OCI-LY7 (cell line): ENCODE results near the gene TMEM238L. TPM values are rescaled to one million over a fixed set of nuclear protein-coding genes. Genes with fewer than 3 reads are reported as not detected.

ENCODE experiments used
- BruUV-seq: library from RNA; stranded (reverse); fragments of 400-500 nt; replicated peaks from 2 replicates; lab custom pipeline; 2021; lab: Mats Ljungman, UMichigan
- CTCF ChIA-PET: fragments of 300-600 bp; sonication (Branson Sonifier 250); formaldehyde crosslinking; loops from one replicate; lab custom pipeline; 2022; ENCODE audit warnings: antibody characterized with exemption; ENCODE audit not compliant: unreplicated experiment; lab: Charles Lee
- POLR2A ChIA-PET: fragments of 300-600 bp; sonication (Branson Sonifier 250); formaldehyde crosslinking; loops from one replicate; lab custom pipeline; 2022; ENCODE audit warnings: antibody characterized with exemption; lab: Charles Lee
- DNase-seq: peaks from one replicate; pipeline ENCODE4 v3.0.0-alpha.2; 2015; ENCODE audit warnings: low spot score
- H2AFZ ChIP-seq: fragments of 200-600 bp; sonication (generic), shearing (Covaris generic); 2 replicates; pipeline ENCODE4 v1.6.1; 2014; ENCODE audit warnings: mild to moderate bottlenecking, antibody characterized with exemption, low read length, moderate library complexity
- H3K27ac ChIP-seq: fragments of 200-600 bp; sonication (generic); 2 replicates; pipeline ENCODE4 v1.5.1; 2014; ENCODE audit warnings: mixed run types, low read depth, mild to moderate bottlenecking, moderate library complexity, low read length, inconsistent platforms; ENCODE audit not compliant: poor library complexity, severe bottlenecking
- H3K36me3 ChIP-seq: fragments of 200-600 bp; sonication (generic); 2 replicates; pipeline ENCODE4 v1.6.1; 2014; ENCODE audit warnings: mild to moderate bottlenecking, antibody characterized with exemption, low read length, moderate library complexity, mixed read lengths; ENCODE audit not compliant: insufficient read depth
- H3K4me1 ChIP-seq: fragments of 200-600 bp; sonication (generic); 2 replicates; pipeline ENCODE4 v1.5.1; 2014; ENCODE audit warnings: mild to moderate bottlenecking, low read length; ENCODE audit not compliant: insufficient read depth, poor library complexity, severe bottlenecking
- H3K4me2 ChIP-seq: fragments of 200-600 bp; sonication (generic); 2 replicates; pipeline ENCODE4 v1.6.1; 2014; ENCODE audit warnings: mild to moderate bottlenecking, low read length
- H3K4me3 ChIP-seq: fragments of 200-600 bp; sonication (generic); 2 replicates; pipeline ENCODE4 v1.5.1; 2014; ENCODE audit warnings: mild to moderate bottlenecking, low read depth, low read length; ENCODE audit not compliant: poor library complexity, severe bottlenecking
- H3K79me2 ChIP-seq: fragments of 200-600 bp; sonication (generic); 2 replicates; pipeline ENCODE4 v1.6.1; 2016; ENCODE audit warnings: low read depth, mild to moderate bottlenecking, low read length, moderate library complexity, mixed read lengths; ENCODE audit not compliant: insufficient read depth
- H3K9me2 ChIP-seq: fragments of 200-600 bp; sonication (generic); 2 replicates; pipeline ENCODE4 v1.6.1; 2016; ENCODE audit warnings: mild to moderate bottlenecking, low read length, mixed read lengths; ENCODE audit not compliant: insufficient read depth
- H3K9me3 ChIP-seq: fragments of 200-600 bp; sonication (generic); 2 replicates; pipeline ENCODE4 v1.6.1; 2014; ENCODE audit warnings: mild to moderate bottlenecking, mixed run types, low read length, mixed read lengths
- H4K20me1 ChIP-seq: fragments of 200-600 bp; sonication (generic); 2 replicates; pipeline ENCODE4 v1.6.1; 2014; ENCODE audit warnings: mild to moderate bottlenecking, antibody characterized with exemption, low read length, moderate library complexity, mixed read lengths; ENCODE audit not compliant: insufficient read depth
- CTCF ChIP-seq: fragments of 200-600 bp; sonication (generic); conservative IDR thresholded peaks from 2 replicates; pipeline ENCODE4 v1.5.1; 2014; ENCODE audit warnings: mild to moderate bottlenecking, antibody characterized with exemption, low read length, moderate library complexity, mixed read lengths
- EZH2phosphoT487 ChIP-seq: fragments of 200-600 bp; sonication (generic); IDR thresholded peaks from 2 replicates; pipeline ENCODE4 v1.6.1; 2018; ENCODE audit warnings: low read depth, borderline replicate concordance, mild to moderate bottlenecking, mixed run types, antibody characterized with exemption, low read length, moderate library complexity, mixed read lengths
- intact Hi-C: fragments of 100-400 bp; cut with micrococcal nuclease; formaldehyde crosslinking; loops from one replicate; pipeline ENCODE4 v1.10.0; 2022; ENCODE audit not compliant: unreplicated experiment
- total RNA-seq, 2 experiments: library from RNA; depleted of rRNA in 1 of 2; stranded (reverse); fragments of >200 nt in 1 of 2; shearing (Covaris generic) in 1 of 2; gene quantifications; 2 replicates each; pipeline ENCODE4 v1.2.3, GENCODE V29; 2014 to 2022

The TMEM238L gene
- total RNA-seq, 2 experiments from 2014 or later, result not detected

GRCh38 chr17:10806545-10807262 lies 2.8 kb upstream of the TMEM238L start:
- Histone ChIP-seq H3K9me2 (no peaks in the 10 kb centered on the region), H3K36me3 (no peaks in the 10 kb centered on the region), H3K4me2 (no peak overlapping the region), H3K79me2 (no peaks in the 10 kb centered on the region), H4K20me1 (no peaks in the 10 kb centered on the region), H3K27ac (no peak overlapping the region), H3K4me1 (no peaks in the 10 kb centered on the region), H3K9me3 (no peaks in the 10 kb centered on the region), H3K4me3 (no peak overlapping the region), H2AFZ (no peak overlapping the region)
- TF ChIP-seq EZH2phosphoT487, result no peak
- TF ChIP-seq CTCF, result no peak
- no TSS peak for BruUV-seq
- POLR2A ChIA-PET, result no interaction called here
- CTCF ChIA-PET, result no interaction called here
- intact Hi-C loops, result no loop called here
- no peak for DNase-seq

GRCh38 chr17:10805911-10806310 lies 2.0 kb upstream of the TMEM238L start:
- no TSS peak for BruUV-seq
- Histone ChIP-seq H4K20me1 (no peaks in the 10 kb centered on the region), H3K4me1 (no peaks in the 10 kb centered on the region), H3K27ac (no peak overlapping the region), H3K36me3 (no peaks in the 10 kb centered on the region), H3K9me2 (no peaks in the 10 kb centered on the region), H3K9me3 (no peaks in the 10 kb centered on the region), H3K4me2 (no peak overlapping the region), H3K79me2 (no peaks in the 10 kb centered on the region), H3K4me3 (no peak overlapping the region), H2AFZ (no peak overlapping the region)
- ChIA-PET CTCF (no interaction called here), POLR2A (no interaction called here)
- TF ChIP-seq EZH2phosphoT487, result no peak
- no peak for TF ChIP-seq CTCF
- intact Hi-C loops, result no loop called here
- DNase-seq, result no peak

- H4K20me1 ChIP-seq, result no peaks in the 10 kb centered on the region
- DNase-seq, result no peak
- no peaks in the 10 kb centered on the region for H3K36me3 ChIP-seq
- H3K9me3 ChIP-seq, result no peaks in the 10 kb centered on the region
- no peaks in the 10 kb centered on the region for H3K4me1 ChIP-seq
- no TSS peak for BruUV-seq
- TF ChIP-seq EZH2phosphoT487, result no peak
- no peak for TF ChIP-seq CTCF
- H2AFZ ChIP-seq, result no peak overlapping the region
- H3K27ac ChIP-seq, result no peak overlapping the region
- POLR2A ChIA-PET, result no interaction called here
- no peak overlapping the region for H3K4me3 ChIP-seq
- intact Hi-C loops, result no loop called here
- H3K79me2 ChIP-seq, result no peaks in the 10 kb centered on the region
- H3K9me2 ChIP-seq, result no peaks in the 10 kb centered on the region
- no peak overlapping the region for H3K4me2 ChIP-seq
- CTCF ChIA-PET, result no interaction called here
These were observed 647 bp upstream of the TMEM238L start for GRCh38 chr17:10804546-10804945.
